HepG2 (cell line): ENCODE results near the gene ABCC3. TPM values are rescaled to one million over a fixed set of nuclear protein-coding genes. Genes with fewer than 3 reads are reported as not detected.

Source experiments
- AGO1 ChIP-seq: fragments of 200-400 bp; formaldehyde crosslinking; IDR thresholded peaks from 2 replicates; pipeline ENCODE4 v1.6.1; 2017; ENCODE audit warnings: mild to moderate bottlenecking, low read depth, low read length, moderate library complexity; ENCODE audit not compliant: poor library complexity, severe bottlenecking
- CAMTA2 ChIP-seq: sonication (generic); formaldehyde crosslinking; IDR thresholded peaks from 2 replicates; pipeline ENCODE4 v1.4.0; 2020; ENCODE audit warnings: mild to moderate bottlenecking, missing genetic modification reagents, borderline replicate concordance
- CEBPB ChIP-seq: IDR thresholded peaks from 2 replicates; pipeline ENCODE4 v1.6.1; 2011; ENCODE audit warnings: low read depth, low read length, improper control_type of control experiment, borderline replicate concordance
- JARID2 ChIP-seq: sonication (generic); formaldehyde crosslinking; IDR thresholded peaks from 2 replicates; pipeline ENCODE4 v1.8.1; 2023; ENCODE audit warnings: missing genetic modification reagents, inconsistent platforms; ENCODE audit not compliant: insufficient replicate concordance
- NAIF1 ChIP-seq: sonication (generic); formaldehyde crosslinking; IDR thresholded peaks from 2 replicates; pipeline ENCODE4 v1.5.0; 2020; ENCODE audit warnings: mild to moderate bottlenecking, missing genetic modification reagents, borderline replicate concordance
- PHB2 ChIP-seq: fragments of 450-650 bp; IDR thresholded peaks from 2 replicates; pipeline ENCODE4 v1.6.1; 2018; ENCODE audit not compliant: partially characterized antibody
- ZBED4 ChIP-seq: sonication (generic); formaldehyde crosslinking; IDR thresholded peaks from 2 replicates; pipeline ENCODE4 v1.4.0; 2020; ENCODE audit warnings: missing genetic modification reagents, borderline replicate concordance
- ZNF234 ChIP-seq: sonication (generic); formaldehyde crosslinking; conservative IDR thresholded peaks from 2 replicates; pipeline ENCODE4 v1.5.1; 2020; ENCODE audit warnings: mild to moderate bottlenecking, missing genetic modification reagents
- ZNF256 ChIP-seq: sonication (generic); formaldehyde crosslinking; conservative IDR thresholded peaks from 2 replicates; pipeline ENCODE4 v1.4.0; 2020; ENCODE audit warnings: missing genetic modification reagents
- ZNF639 ChIP-seq: conservative IDR thresholded peaks from 2 replicates; pipeline ENCODE4 v1.6.1; 2018; ENCODE audit warnings: missing genetic modification reagents
- ZNF724P ChIP-seq: sonication (generic); formaldehyde crosslinking; IDR thresholded peaks from 2 replicates; pipeline ENCODE4 v1.8.0; 2022; ENCODE audit warnings: missing genetic modification reagents, borderline replicate concordance
- polyA plus RNA-seq, 8 experiments: library from polyadenylated mRNA; depleted of rRNA in 3 of 8; stranded (reverse) in 7 of 8; unstranded in 1 of 8; fragments of >200 nt; fragmentation: Illumina TruSeq in 4 of 8; extraction: Trizol in 4 of 8; gene quantifications; 2 replicates each; pipeline versions ENCODE4 v1.2.1 to v1.2.3, GENCODE V29; 2011 to 2016; ENCODE audit warnings: low read depth in 4 of 8, missing spikeins in 1 of 8, mixed read lengths in 1 of 8; ENCODE audit not compliant: insufficient read depth in 1 of 8
- total RNA-seq, 5 experiments: library from RNA; depleted of rRNA; stranded (reverse); fragments of >200 nt; fragmentation: Illumina TruSeq; extraction: Trizol; gene quantifications; 2 replicates each; pipeline ENCODE4 v1.2.3, GENCODE V29; 2016; ENCODE audit warnings: low read depth in 1 of 5
- TF ChIP-seq, protein P1 (sequence below): sonication (generic); formaldehyde crosslinking; IDR thresholded peaks from 2 replicates; pipeline ENCODE4 v1.5.0; 2020; ENCODE audit warnings: missing genetic modification reagents, mild to moderate bottlenecking, borderline replicate concordance
- TF ChIP-seq, protein P2 (sequence below): sonication (generic); formaldehyde crosslinking; IDR thresholded peaks from 2 replicates; pipeline ENCODE4 v1.4.0; 2020; ENCODE audit warnings: missing genetic modification reagents
- TF ChIP-seq, protein P3 (sequence below): sonication (generic); formaldehyde crosslinking; IDR thresholded peaks from 2 replicates; pipeline ENCODE4 v1.4.0; 2020; ENCODE audit warnings: mild to moderate bottlenecking, missing genetic modification reagents

ABCC3 gene
- total and polyA plus RNA-seq, 2 of the 13 experiments (the other 11 are each of a cell fraction or from before 2014, with no cell fraction given): 25.2 to 50.7 TPM

- TF ChIP-seq, protein P1, sequence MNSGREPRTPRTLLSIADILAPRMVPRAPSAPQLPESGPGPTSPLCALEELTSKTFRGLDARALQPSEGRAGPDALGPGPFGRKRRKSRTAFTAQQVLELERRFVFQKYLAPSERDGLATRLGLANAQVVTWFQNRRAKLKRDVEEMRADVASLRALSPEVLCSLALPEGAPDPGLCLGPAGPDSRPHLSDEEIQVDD (CRISPR knock-in tag): no peak
- TF ChIP-seq ZBED4 (CRISPR knock-in tag): peak; percentile 83; the same call in 1 of the 2 replicates
- no peak for TF ChIP-seq CEBPB
- 0 out of 2 replicates have a peak, but pooled peaks have one; percentile 26 for TF ChIP-seq ZNF639 (CRISPR knock-in tag)
- TF ChIP-seq CAMTA2: no peak
- TF ChIP-seq AGO1: peak; percentile 73
- no peak for TF ChIP-seq ZNF256 (CRISPR knock-in tag)
- TF ChIP-seq, protein P2, sequence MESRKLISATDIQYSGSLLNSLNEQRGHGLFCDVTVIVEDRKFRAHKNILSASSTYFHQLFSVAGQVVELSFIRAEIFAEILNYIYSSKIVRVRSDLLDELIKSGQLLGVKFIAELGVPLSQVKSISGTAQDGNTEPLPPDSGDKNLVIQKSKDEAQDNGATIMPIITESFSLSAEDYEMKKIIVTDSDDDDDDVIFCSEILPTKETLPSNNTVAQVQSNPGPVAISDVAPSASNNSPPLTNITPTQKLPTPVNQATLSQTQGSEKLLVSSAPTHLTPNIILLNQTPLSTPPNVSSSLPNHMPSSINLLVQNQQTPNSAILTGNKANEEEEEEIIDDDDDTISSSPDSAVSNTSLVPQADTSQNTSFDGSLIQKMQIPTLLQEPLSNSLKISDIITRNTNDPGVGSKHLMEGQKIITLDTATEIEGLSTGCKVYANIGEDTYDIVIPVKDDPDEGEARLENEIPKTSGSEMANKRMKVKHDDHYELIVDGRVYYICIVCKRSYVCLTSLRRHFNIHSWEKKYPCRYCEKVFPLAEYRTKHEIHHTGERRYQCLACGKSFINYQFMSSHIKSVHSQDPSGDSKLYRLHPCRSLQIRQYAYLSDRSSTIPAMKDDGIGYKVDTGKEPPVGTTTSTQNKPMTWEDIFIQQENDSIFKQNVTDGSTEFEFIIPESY (CRISPR knock-in tag): peak; percentile 43
- no peak for TF ChIP-seq PHB2
- no peak for TF ChIP-seq NAIF1 (CRISPR knock-in tag)
- no peak for TF ChIP-seq ZNF234
- TF ChIP-seq ZNF724P: no peak; the same call in 1 of the 2 replicates
- TF ChIP-seq JARID2 (CRISPR knock-in tag): peak; percentile 70
- TF ChIP-seq, protein P3, sequence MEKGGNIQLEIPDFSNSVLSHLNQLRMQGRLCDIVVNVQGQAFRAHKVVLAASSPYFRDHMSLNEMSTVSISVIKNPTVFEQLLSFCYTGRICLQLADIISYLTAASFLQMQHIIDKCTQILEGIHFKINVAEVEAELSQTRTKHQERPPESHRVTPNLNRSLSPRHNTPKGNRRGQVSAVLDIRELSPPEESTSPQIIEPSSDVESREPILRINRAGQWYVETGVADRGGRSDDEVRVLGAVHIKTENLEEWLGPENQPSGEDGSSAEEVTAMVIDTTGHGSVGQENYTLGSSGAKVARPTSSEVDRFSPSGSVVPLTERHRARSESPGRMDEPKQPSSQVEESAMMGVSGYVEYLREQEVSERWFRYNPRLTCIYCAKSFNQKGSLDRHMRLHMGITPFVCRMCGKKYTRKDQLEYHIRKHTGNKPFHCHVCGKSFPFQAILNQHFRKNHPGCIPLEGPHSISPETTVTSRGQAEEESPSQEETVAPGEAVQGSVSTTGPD (CRISPR knock-in tag): no peak
Observed at GRCh38 chr17:50626037-50626574, 8.6 kb upstream of the ABCC3 start (continued).
